GM23338 (cell line): Measurements from ENCODE around the gene TECPR2. TPM values are rescaled to one million over a fixed set of nuclear protein-coding genes. Genes with fewer than 3 reads are reported as not detected.

Experiments used
- ATAC-seq: fragments of 200-7000 bp; cut with Tn5 transposase; 3 replicates; pipeline ENCODE4 v1.9.1; 2020
- DNase-seq: peaks from one replicate; pipeline ENCODE4 v3.0.0-alpha.2; 2015; ENCODE audit warnings: low spot score
- H2AFZ ChIP-seq: fragments of 200-600 bp; sonication (generic); 2 replicates; pipeline ENCODE4 v1.8.0; 2016; ENCODE audit warnings: antibody characterized with exemption, mild to moderate bottlenecking, moderate library complexity
- H3F3A ChIP-seq: fragments of 200-600 bp; sonication (generic); replicated peaks from 2 replicates; pipeline ENCODE4 v1.8.0; 2017; ENCODE audit warnings: antibody characterized with exemption, mixed run types, low read depth
- H3K27ac ChIP-seq: fragments of 200-600 bp; sonication (generic); 2 replicates; pipeline ENCODE4 v1.6.1; 2016; ENCODE audit warnings: low read depth
- H3K27me3 ChIP-seq: fragments of 200-600 bp; sonication (generic); 2 replicates; pipeline ENCODE4 v1.8.0; 2016; ENCODE audit warnings: mild to moderate bottlenecking, mixed run types, moderate library complexity; ENCODE audit not compliant: insufficient read depth
- H3K36me3 ChIP-seq: fragments of 200-600 bp; sonication (generic); 2 replicates; pipeline ENCODE4 v1.8.0; 2016; ENCODE audit warnings: mild to moderate bottlenecking; ENCODE audit not compliant: insufficient read depth
- H3K4me1 ChIP-seq: fragments of 200-600 bp; sonication (generic); 2 replicates; pipeline ENCODE4 v1.8.0; 2016; ENCODE audit warnings: mild to moderate bottlenecking, moderate library complexity; ENCODE audit not compliant: insufficient read depth
- H3K4me2 ChIP-seq: fragments of 200-600 bp; sonication (generic); 2 replicates; pipeline ENCODE4 v1.7.1; 2017; ENCODE audit warnings: mixed run types
- H3K4me3 ChIP-seq: fragments of 200-600 bp; sonication (generic); 2 replicates; pipeline ENCODE4 v1.6.1; 2016; ENCODE audit warnings: mixed run types
- H3K79me2 ChIP-seq: fragments of 200-600 bp; sonication (generic); replicated peaks from 2 replicates; pipeline ENCODE4 v1.8.0; 2017; ENCODE audit warnings: mild to moderate bottlenecking; ENCODE audit not compliant: insufficient read depth
- H3K9me2 ChIP-seq: fragments of 200-600 bp; sonication (generic); 2 replicates; pipeline ENCODE4 v1.8.0; 2017; ENCODE audit not compliant: insufficient read depth
- H4K20me1 ChIP-seq: fragments of 200-600 bp; sonication (generic); replicated peaks from 2 replicates; pipeline ENCODE4 v1.8.0; 2017; ENCODE audit warnings: mild to moderate bottlenecking; ENCODE audit not compliant: insufficient read depth
- H3K27ac Mint-ChIP-seq: 2 replicates; pipeline ENCODE4 v1.8.0; 2020; ENCODE audit warnings: inconsistent platforms, mild to moderate bottlenecking, moderate library complexity, mixed read lengths
- H3K27me3 Mint-ChIP-seq: 3 replicates; pipeline ENCODE4 v1.8.0; 2022; ENCODE audit warnings: low read depth, mild to moderate bottlenecking, moderate library complexity, mixed read lengths, inconsistent platforms; ENCODE audit not compliant: insufficient read depth, poor library complexity
- H3K36me3 Mint-ChIP-seq: 3 replicates; pipeline ENCODE4 v1.8.0; 2021; ENCODE audit warnings: low read depth, mild to moderate bottlenecking, inconsistent platforms, moderate library complexity, mixed read lengths
- H3K4me1 Mint-ChIP-seq: 3 replicates; pipeline ENCODE4 v1.8.0; 2020; ENCODE audit warnings: mild to moderate bottlenecking, inconsistent platforms, mixed read lengths
- H3K4me3 Mint-ChIP-seq: 3 replicates; pipeline ENCODE4 v1.8.0; 2021; ENCODE audit warnings: moderate library complexity, mild to moderate bottlenecking, inconsistent platforms, mixed read lengths
- H3K9me3 Mint-ChIP-seq: 3 replicates; pipeline ENCODE4 v1.8.0; 2020; ENCODE audit warnings: moderate library complexity, mild to moderate bottlenecking, inconsistent platforms, mixed read lengths
- CREB1 ChIP-seq: fragments of 250-450 bp; sonication (Bioruptor Pico); IDR thresholded peaks from 2 replicates; pipeline ENCODE4 v1.5.0; 2020; ENCODE audit warnings: low read depth, mild to moderate bottlenecking, moderate library complexity
- EZH2 ChIP-seq: fragments of 200-600 bp; sonication (generic); IDR thresholded peaks from one replicate; pipeline ENCODE4 v1.8.0; 2017; ENCODE audit warnings: antibody characterized with exemption, mild to moderate bottlenecking, low read depth; ENCODE audit not compliant: unreplicated experiment
- EZH2phosphoT487 ChIP-seq: fragments of 200-600 bp; sonication (generic); IDR thresholded peaks from one replicate; pipeline ENCODE4 v1.8.1; 2018; ENCODE audit warnings: antibody characterized with exemption; ENCODE audit not compliant: unreplicated experiment
- JUNB ChIP-seq: IDR thresholded peaks from one replicate; pipeline ENCODE4 v1.6.1; 2016; ENCODE audit warnings: antibody characterized with exemption; ENCODE audit not compliant: unreplicated experiment
- NANOG ChIP-seq: IDR thresholded peaks from 2 replicates; pipeline ENCODE4 v1.6.1; 2016; ENCODE audit warnings: antibody characterized with exemption, borderline replicate concordance
- POLR2AphosphoS5 ChIP-seq: IDR thresholded peaks from 2 replicates; pipeline ENCODE4 v1.6.1; 2016; ENCODE audit warnings: antibody characterized with exemption, low read depth
- STAT1 ChIP-seq: IDR thresholded peaks from one replicate; pipeline ENCODE4 v1.6.1; 2016; ENCODE audit warnings: antibody characterized with exemption; ENCODE audit not compliant: unreplicated experiment
- ZNF114 ChIP-seq: fragments of 250-450 bp; sonication (Bioruptor Pico); IDR thresholded peaks from 2 replicates; pipeline ENCODE4 v1.5.0; 2020; ENCODE audit warnings: mild to moderate bottlenecking, moderate library complexity
- ZNF331 ChIP-seq: fragments of 250-450 bp; sonication (Bioruptor Pico); IDR thresholded peaks from 2 replicates; pipeline ENCODE4 v1.5.0; 2020; ENCODE audit warnings: low read depth, mild to moderate bottlenecking, moderate library complexity
- polyA plus RNA-seq: library from polyadenylated mRNA; unstranded; fragments of >200 nt; fragmentation: Nextera tagmentation; extraction: Ambion mirVana; gene quantifications from 2 replicates; pipeline ENCODE4 v1.2.1, GENCODE V29; 2016
- total RNA-seq: library from RNA; depleted of rRNA; stranded (reverse); fragments of >200 nt; shearing (Covaris generic); gene quantifications from 2 replicates; pipeline ENCODE4 v1.2.3, GENCODE V29; 2014
- TF ChIP-seq, protein P1 (sequence below): fragments of 250-450 bp; sonication (Bioruptor Pico); IDR thresholded peaks from 2 replicates; pipeline ENCODE4 v1.5.0; 2020; ENCODE audit warnings: mild to moderate bottlenecking, moderate library complexity
- TF ChIP-seq, protein P2 (sequence below): IDR thresholded peaks from 2 replicates; pipeline ENCODE4 v1.6.1; 2016; ENCODE audit warnings: antibody characterized with exemption
- TF ChIP-seq, protein P3 (sequence below): IDR thresholded peaks from one replicate; pipeline ENCODE4 v1.6.1; 2018; ENCODE audit warnings: antibody characterized with exemption; ENCODE audit not compliant: unreplicated experiment
- TF ChIP-seq, protein P4 (sequence below), 2 experiments: fragments of 200-600 bp in 1 of 2; sonication (generic) in 1 of 2; conservative IDR thresholded peaks; 2 replicates each; pipeline versions ENCODE4 v1.5.1 to v1.6.1; 2016 to 2017; ENCODE audit warnings: antibody characterized with exemption in 2 of 2, low read depth in 2 of 2, mild to moderate bottlenecking in 2 of 2, moderate library complexity in 1 of 2

The TECPR2 gene
- total and polyA plus RNA-seq, 2 experiments from 2014 or later = 4.8 to 20.5 TPM

DNA sequence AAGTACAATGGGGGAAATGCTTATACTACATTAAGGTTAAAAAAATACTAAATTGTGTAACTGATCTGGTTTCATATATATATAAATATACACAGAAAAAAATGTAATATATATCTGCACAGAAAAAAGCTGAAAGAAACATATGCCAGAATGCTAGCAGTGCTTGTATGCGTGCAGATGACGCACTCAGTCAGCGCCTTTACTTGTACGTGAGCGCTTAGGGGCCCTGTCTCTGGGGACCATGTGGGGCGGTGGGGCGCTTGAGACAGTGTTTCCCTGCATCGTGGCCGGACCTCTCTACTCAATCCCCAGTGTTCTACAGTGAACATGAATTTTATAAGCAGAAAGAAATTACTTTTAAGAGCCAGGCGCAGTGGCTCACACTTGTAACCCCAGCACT lies 139.8 kb downstream of the TECPR2 start:
- peaks cover 4% of the 10 kb centered on the region; the same call in 1 of the 2 replicates for H4K20me1 ChIP-seq
- H3K79me2 ChIP-seq = no peaks in the 10 kb centered on the region
- H3K9me3 Mint-ChIP-seq = no peaks in the 10 kb centered on the region
- peaks cover 5% of the 10 kb centered on the region for H3K27me3 Mint-ChIP-seq
- H3K36me3 ChIP-seq = 0 out of 2 replicates have a peak, but pooled peaks cover 2% of the 10 kb centered on the region
- DNase-seq (no peak), ATAC-seq (no peak)
- no peak for TF ChIP-seq NANOG
- TF ChIP-seq ZNF331 (CRISPR knock-in tag) = no peak
- TF ChIP-seq, protein P1, sequence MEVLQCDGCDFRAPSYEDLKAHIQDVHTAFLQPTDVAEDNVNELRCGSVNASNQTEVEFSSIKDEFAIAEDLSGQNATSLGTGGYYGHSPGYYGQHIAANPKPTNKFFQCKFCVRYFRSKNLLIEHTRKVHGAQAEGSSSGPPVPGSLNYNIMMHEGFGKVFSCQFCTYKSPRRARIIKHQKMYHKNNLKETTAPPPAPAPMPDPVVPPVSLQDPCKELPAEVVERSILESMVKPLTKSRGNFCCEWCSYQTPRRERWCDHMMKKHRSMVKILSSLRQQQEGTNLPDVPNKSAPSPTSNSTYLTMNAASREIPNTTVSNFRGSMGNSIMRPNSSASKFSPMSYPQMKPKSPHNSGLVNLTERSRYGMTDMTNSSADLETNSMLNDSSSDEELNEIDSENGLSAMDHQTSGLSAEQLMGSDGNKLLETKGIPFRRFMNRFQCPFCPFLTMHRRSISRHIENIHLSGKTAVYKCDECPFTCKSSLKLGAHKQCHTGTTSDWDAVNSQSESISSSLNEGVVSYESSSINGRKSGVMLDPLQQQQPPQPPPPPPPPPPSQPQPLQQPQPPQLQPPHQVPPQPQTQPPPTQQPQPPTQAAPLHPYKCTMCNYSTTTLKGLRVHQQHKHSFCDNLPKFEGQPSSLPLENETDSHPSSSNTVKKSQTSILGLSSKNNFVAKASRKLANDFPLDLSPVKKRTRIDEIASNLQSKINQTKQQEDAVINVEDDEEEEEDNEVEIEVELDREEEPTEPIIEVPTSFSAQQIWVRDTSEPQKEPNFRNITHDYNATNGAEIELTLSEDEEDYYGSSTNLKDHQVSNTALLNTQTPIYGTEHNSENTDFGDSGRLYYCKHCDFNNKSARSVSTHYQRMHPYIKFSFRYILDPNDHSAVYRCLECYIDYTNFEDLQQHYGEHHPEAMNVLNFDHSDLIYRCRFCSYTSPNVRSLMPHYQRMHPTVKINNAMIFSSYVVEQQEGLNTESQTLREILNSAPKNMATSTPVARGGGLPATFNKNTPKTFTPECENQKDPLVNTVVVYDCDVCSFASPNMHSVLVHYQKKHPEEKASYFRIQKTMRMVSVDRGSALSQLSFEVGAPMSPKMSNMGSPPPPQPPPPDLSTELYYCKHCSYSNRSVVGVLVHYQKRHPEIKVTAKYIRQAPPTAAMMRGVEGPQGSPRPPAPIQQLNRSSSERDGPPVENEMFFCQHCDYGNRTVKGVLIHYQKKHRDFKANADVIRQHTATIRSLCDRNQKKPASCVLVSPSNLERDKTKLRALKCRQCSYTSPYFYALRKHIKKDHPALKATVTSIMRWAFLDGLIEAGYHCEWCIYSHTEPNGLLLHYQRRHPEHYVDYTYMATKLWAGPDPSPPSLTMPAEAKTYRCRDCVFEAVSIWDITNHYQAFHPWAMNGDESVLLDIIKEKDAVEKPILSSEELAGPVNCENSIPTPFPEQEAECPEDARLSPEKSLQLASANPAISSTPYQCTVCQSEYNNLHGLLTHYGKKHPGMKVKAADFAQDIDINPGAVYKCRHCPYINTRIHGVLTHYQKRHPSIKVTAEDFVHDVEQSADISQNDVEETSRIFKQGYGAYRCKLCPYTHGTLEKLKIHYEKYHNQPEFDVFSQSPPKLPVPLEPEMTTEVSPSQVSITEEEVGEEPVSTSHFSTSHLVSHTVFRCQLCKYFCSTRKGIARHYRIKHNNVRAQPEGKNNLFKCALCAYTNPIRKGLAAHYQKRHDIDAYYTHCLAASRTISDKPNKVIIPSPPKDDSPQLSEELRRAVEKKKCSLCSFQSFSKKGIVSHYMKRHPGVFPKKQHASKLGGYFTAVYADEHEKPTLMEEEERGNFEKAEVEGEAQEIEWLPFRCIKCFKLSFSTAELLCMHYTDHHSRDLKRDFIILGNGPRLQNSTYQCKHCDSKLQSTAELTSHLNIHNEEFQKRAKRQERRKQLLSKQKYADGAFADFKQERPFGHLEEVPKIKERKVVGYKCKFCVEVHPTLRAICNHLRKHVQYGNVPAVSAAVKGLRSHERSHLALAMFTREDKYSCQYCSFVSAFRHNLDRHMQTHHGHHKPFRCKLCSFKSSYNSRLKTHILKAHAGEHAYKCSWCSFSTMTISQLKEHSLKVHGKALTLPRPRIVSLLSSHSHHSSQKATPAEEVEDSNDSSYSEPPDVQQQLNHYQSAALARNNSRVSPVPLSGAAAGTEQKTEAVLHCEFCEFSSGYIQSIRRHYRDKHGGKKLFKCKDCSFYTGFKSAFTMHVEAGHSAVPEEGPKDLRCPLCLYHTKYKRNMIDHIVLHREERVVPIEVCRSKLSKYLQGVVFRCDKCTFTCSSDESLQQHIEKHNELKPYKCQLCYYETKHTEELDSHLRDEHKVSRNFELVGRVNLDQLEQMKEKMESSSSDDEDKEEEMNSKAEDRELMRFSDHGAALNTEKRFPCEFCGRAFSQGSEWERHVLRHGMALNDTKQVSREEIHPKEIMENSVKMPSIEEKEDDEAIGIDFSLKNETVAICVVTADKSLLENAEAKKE = no peak
- TF ChIP-seq ZNF114 (CRISPR knock-in tag) = no peak
- TF ChIP-seq, protein P2, sequence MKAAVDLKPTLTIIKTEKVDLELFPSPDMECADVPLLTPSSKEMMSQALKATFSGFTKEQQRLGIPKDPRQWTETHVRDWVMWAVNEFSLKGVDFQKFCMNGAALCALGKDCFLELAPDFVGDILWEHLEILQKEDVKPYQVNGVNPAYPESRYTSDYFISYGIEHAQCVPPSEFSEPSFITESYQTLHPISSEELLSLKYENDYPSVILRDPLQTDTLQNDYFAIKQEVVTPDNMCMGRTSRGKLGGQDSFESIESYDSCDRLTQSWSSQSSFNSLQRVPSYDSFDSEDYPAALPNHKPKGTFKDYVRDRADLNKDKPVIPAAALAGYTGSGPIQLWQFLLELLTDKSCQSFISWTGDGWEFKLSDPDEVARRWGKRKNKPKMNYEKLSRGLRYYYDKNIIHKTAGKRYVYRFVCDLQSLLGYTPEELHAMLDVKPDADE = no peak
- no peak for TF ChIP-seq JUNB
- no peak for TF ChIP-seq POLR2AphosphoS5
- TF ChIP-seq, protein P3, sequence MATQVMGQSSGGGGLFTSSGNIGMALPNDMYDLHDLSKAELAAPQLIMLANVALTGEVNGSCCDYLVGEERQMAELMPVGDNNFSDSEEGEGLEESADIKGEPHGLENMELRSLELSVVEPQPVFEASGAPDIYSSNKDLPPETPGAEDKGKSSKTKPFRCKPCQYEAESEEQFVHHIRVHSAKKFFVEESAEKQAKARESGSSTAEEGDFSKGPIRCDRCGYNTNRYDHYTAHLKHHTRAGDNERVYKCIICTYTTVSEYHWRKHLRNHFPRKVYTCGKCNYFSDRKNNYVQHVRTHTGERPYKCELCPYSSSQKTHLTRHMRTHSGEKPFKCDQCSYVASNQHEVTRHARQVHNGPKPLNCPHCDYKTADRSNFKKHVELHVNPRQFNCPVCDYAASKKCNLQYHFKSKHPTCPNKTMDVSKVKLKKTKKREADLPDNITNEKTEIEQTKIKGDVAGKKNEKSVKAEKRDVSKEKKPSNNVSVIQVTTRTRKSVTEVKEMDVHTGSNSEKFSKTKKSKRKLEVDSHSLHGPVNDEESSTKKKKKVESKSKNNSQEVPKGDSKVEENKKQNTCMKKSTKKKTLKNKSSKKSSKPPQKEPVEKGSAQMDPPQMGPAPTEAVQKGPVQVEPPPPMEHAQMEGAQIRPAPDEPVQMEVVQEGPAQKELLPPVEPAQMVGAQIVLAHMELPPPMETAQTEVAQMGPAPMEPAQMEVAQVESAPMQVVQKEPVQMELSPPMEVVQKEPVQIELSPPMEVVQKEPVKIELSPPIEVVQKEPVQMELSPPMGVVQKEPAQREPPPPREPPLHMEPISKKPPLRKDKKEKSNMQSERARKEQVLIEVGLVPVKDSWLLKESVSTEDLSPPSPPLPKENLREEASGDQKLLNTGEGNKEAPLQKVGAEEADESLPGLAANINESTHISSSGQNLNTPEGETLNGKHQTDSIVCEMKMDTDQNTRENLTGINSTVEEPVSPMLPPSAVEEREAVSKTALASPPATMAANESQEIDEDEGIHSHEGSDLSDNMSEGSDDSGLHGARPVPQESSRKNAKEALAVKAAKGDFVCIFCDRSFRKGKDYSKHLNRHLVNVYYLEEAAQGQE = no peak
- TF ChIP-seq, protein P4, sequence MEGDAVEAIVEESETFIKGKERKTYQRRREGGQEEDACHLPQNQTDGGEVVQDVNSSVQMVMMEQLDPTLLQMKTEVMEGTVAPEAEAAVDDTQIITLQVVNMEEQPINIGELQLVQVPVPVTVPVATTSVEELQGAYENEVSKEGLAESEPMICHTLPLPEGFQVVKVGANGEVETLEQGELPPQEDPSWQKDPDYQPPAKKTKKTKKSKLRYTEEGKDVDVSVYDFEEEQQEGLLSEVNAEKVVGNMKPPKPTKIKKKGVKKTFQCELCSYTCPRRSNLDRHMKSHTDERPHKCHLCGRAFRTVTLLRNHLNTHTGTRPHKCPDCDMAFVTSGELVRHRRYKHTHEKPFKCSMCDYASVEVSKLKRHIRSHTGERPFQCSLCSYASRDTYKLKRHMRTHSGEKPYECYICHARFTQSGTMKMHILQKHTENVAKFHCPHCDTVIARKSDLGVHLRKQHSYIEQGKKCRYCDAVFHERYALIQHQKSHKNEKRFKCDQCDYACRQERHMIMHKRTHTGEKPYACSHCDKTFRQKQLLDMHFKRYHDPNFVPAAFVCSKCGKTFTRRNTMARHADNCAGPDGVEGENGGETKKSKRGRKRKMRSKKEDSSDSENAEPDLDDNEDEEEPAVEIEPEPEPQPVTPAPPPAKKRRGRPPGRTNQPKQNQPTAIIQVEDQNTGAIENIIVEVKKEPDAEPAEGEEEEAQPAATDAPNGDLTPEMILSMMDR (conservative IDR thresholded peaks at IDR 0.05; ENCODE audit: low read depth in 2 of 2) = no peak
- no peak for TF ChIP-seq CREB1 (CRISPR knock-in tag)
- no peak for TF ChIP-seq EZH2phosphoT487
- TF ChIP-seq STAT1 = no peak
- no peak for TF ChIP-seq EZH2
- H2AFZ ChIP-seq = no peak overlapping the region
- no peak overlapping the region for H3K27ac Mint-ChIP-seq
- H3K4me1 ChIP-seq = no peaks in the 10 kb centered on the region
- H3K27ac ChIP-seq = no peak overlapping the region
- H3K4me3 Mint-ChIP-seq = no peak overlapping the region
- H3F3A ChIP-seq = peaks cover 10% of the 10 kb centered on the region
- peaks cover 11% of the 10 kb centered on the region; the same call in 2 of the 3 replicates for H3K36me3 Mint-ChIP-seq
- H3K27me3 ChIP-seq = no peaks in the 10 kb centered on the region
- H3K4me2 ChIP-seq = no peak overlapping the region
- H3K9me2 ChIP-seq = no peaks in the 10 kb centered on the region
- no peaks in the 10 kb centered on the region; the same call in 2 of the 3 replicates for H3K4me1 Mint-ChIP-seq
- H3K4me3 ChIP-seq = no peak overlapping the region
